Cardiac muscle cell (in vitro differentiated cells and primary cell): ENCODE results near the gene PDE7B. TPM values are rescaled to one million over a fixed set of nuclear protein-coding genes. Genes with fewer than 3 reads are reported as not detected.

ENCODE experiments used
- DNase-seq, 2 donors: peaks; one replicate each; pipeline versions ENCODE4 v3.0.0 to v3.0.0-alpha.2; 2010 to 2017; ENCODE audit warnings: low read depth in 1 of 2, low spot score in 1 of 2
- H3K27ac ChIP-seq: fragments of 200-600 bp; sonication (generic); 2 replicates; pipeline ENCODE4 v1.5.1; 2016
- H3K27me3 ChIP-seq: fragments of 200-600 bp; sonication (generic); 2 replicates; pipeline ENCODE4 v1.6.0; 2016; ENCODE audit warnings: control low read depth
- H3K36me3 ChIP-seq: fragments of 200-600 bp; sonication (generic); 2 replicates; pipeline ENCODE4 v1.5.1; 2016; ENCODE audit warnings: control low read depth
- H3K4me1 ChIP-seq: fragments of 200-600 bp; sonication (generic); 2 replicates; pipeline ENCODE4 v1.8.1; 2017; ENCODE audit warnings: low read depth, mild to moderate bottlenecking, mixed run types
- H3K4me3 ChIP-seq: fragments of 200-600 bp; sonication (generic); 2 replicates; pipeline ENCODE4 v1.5.1; 2016; ENCODE audit warnings: mild to moderate bottlenecking
- H3K9me3 ChIP-seq: fragments of 200-600 bp; sonication (generic); 2 replicates; pipeline ENCODE4 v1.5.1; 2017; ENCODE audit warnings: low read depth, mild to moderate bottlenecking, control low read depth
- CTCF ChIP-seq: IDR thresholded peaks from 2 replicates; pipeline ENCODE4 v1.5.1; 2012; ENCODE audit warnings: low read depth, mild to moderate bottlenecking, low read length
- polyA plus RNA-seq: library from polyadenylated mRNA; unstranded; fragments of >200 nt; fragmentation: Nextera tagmentation; extraction: Ambion mirVana; gene quantifications from 2 replicates; pipeline ENCODE4 v1.2.1, GENCODE V29; 2016
- total RNA-seq: library from RNA; depleted of rRNA; stranded (reverse); fragments of >200 nt; gene quantifications from 2 replicates; pipeline ENCODE4 v1.2.3, GENCODE V29; 2016

The PDE7B gene
- total and polyA plus RNA-seq, 2 experiments from 2014 or later = 0.04 to 0.60 TPM

GRCh38 chr6:136112262-136112661 lies 260.8 kb downstream of the PDE7B start:
- no peak for TF ChIP-seq CTCF
- Histone ChIP-seq H3K36me3 (no peaks in the 10 kb centered on the region), H3K9me3 (no peaks in the 10 kb centered on the region), H3K4me3 (no peak overlapping the region), H3K27me3 (no peaks in the 10 kb centered on the region), H3K4me1 (peaks cover 37% of the 10 kb centered on the region), H3K27ac (no peak overlapping the region)
- DNase-seq = no peak

GRCh38 chr6:136113736-136114173 lies 262.3 kb downstream of the PDE7B start:
- H3K4me1 ChIP-seq = peaks cover 39% of the 10 kb centered on the region
- no peaks in the 10 kb centered on the region for H3K27me3 ChIP-seq
- H3K36me3 ChIP-seq = no peaks in the 10 kb centered on the region
- peak overlapping the region; percentile 71 for H3K27ac ChIP-seq
- H3K9me3 ChIP-seq = no peaks in the 10 kb centered on the region
- peak; percentile 76 to 95 for DNase-seq
- TF ChIP-seq CTCF = no peak
- no peak overlapping the region for H3K4me3 ChIP-seq

GRCh38 chr6:136114661-136115060 lies 263.2 kb downstream of the PDE7B start:
- no peaks in the 10 kb centered on the region for H3K9me3 ChIP-seq
- TF ChIP-seq CTCF = no peak
- no peaks in the 10 kb centered on the region for H3K27me3 ChIP-seq
- H3K36me3 ChIP-seq = no peaks in the 10 kb centered on the region
- DNase-seq = no peak
- no peak overlapping the region for H3K4me3 ChIP-seq
- peaks cover 46% of the 10 kb centered on the region for H3K4me1 ChIP-seq
- H3K27ac ChIP-seq = no peak overlapping the region

GRCh38 chr6:136115941-136116340 lies 264.4 kb downstream of the PDE7B start:
- Histone ChIP-seq H3K27me3 (no peaks in the 10 kb centered on the region), H3K27ac (no peak overlapping the region), H3K4me3 (no peak overlapping the region), H3K36me3 (no peaks in the 10 kb centered on the region), H3K9me3 (no peaks in the 10 kb centered on the region), H3K4me1 (peaks cover 46% of the 10 kb centered on the region)
- TF ChIP-seq CTCF = no peak
- DNase-seq = no peak

- no peak for DNase-seq
- Histone ChIP-seq H3K4me3 (no peak overlapping the region), H3K4me1 (peaks cover 46% of the 10 kb centered on the region), H3K27ac (no peak overlapping the region), H3K9me3 (no peaks in the 10 kb centered on the region), H3K27me3 (no peaks in the 10 kb centered on the region), H3K36me3 (no peaks in the 10 kb centered on the region)
- no peak for TF ChIP-seq CTCF
Measured at GRCh38 chr6:136117081-136117480, 265.6 kb downstream of the PDE7B start.

- Histone ChIP-seq H3K36me3 (no peaks in the 10 kb centered on the region), H3K27me3 (no peaks in the 10 kb centered on the region), H3K27ac (no peak overlapping the region), H3K4me3 (no peak overlapping the region), H3K4me1 (peaks cover 30% of the 10 kb centered on the region), H3K9me3 (no peaks in the 10 kb centered on the region)
- DNase-seq = no peak
- no peak for TF ChIP-seq CTCF
Measured at GRCh38 chr6:136118787-136119186, 267.3 kb downstream of the PDE7B start.
